ENCODE measurements around the gene ZPBP2.
"Not testable (repeated sequence)": the region's sequence is repeated elsewhere in the genome, so short reads cannot be mapped to it uniquely, and the experiment has no call there.

Gene ZPBP2

GRCh38 chr17:39841134-39841683 is 26.8 kb upstream of the ZPBP2 start:
- no peak for TF ChIP-seq ZNF274 (IDR thresholded peaks at IDR 0.05; ENCODE audit: low read depth, low read length)

GRCh38 chr17:39845052-39845846 is 22.8 kb upstream of the ZPBP2 start:
- TF ChIP-seq ZNF274 (IDR thresholded peaks at IDR 0.05; ENCODE audit: low read depth, low read length), result no peak

More at GRCh38 chr17:39841134-39841683, 26.8 kb upstream of the ZPBP2 start:
- H3K4me3 ChIP-seq (ENCODE audit: low read length), result no peak overlapping the region

GRCh38 chr17:39846205-39846604 is 21.8 kb upstream of the ZPBP2 start:
- TF ChIP-seq ZNF274 (IDR thresholded peaks at IDR 0.05; ENCODE audit: low read depth, low read length), result no peak
- no peak overlapping the region for H3K4me3 ChIP-seq (ENCODE audit: low read length)

More at GRCh38 chr17:39845052-39845846, 22.8 kb upstream of the ZPBP2 start:
- no peak overlapping the region for H3K4me3 ChIP-seq (ENCODE audit: low read length)

GRCh38 chr17:39848600-39848999 is 19.4 kb upstream of the ZPBP2 start:
- no peak overlapping the region; the same call in 1 of the 2 replicates for H3K4me3 ChIP-seq (ENCODE audit: low read length)

GRCh38 chr17:39850186-39850585 is 17.8 kb upstream of the ZPBP2 start:
- H3K4me3 ChIP-seq (ENCODE audit: low read length), result not testable (repeated sequence)

More at GRCh38 chr17:39848600-39848999, 19.4 kb upstream of the ZPBP2 start:
- no peak for TF ChIP-seq ZNF274 (IDR thresholded peaks at IDR 0.05; ENCODE audit: low read depth, low read length)

- TF ChIP-seq ZNF274 (IDR thresholded peaks at IDR 0.05; ENCODE audit: low read depth, low read length), result no peak
- peak overlapping the region; percentile 1; the same call in 1 of the 2 replicates for H3K4me3 ChIP-seq (ENCODE audit: low read length)
Observed at GRCh38 chr17:39852239-39852638, 15.8 kb upstream of the ZPBP2 start.

GRCh38 chr17:39854909-39855308 is 13.1 kb upstream of the ZPBP2 start:
- TF ChIP-seq ZNF274 (IDR thresholded peaks at IDR 0.05; ENCODE audit: low read depth, low read length), result no peak

GRCh38 chr17:39855911-39856649 is 11.9 kb upstream of the ZPBP2 start:
- not testable (repeated sequence) for H3K4me3 ChIP-seq (ENCODE audit: low read length)

More at GRCh38 chr17:39854909-39855308, 13.1 kb upstream of the ZPBP2 start:
- H3K4me3 ChIP-seq (ENCODE audit: low read length), result no peak overlapping the region

- H3K4me3 ChIP-seq (ENCODE audit: low read length), result peak overlapping the region; percentile 99
- TF ChIP-seq ZNF274 (IDR thresholded peaks at IDR 0.05; ENCODE audit: low read depth, low read length), result no peak
Observed at GRCh38 chr17:39861235-39861634, 6.8 kb upstream of the ZPBP2 start.

- H3K4me3 ChIP-seq (ENCODE audit: low read length), result peak overlapping the region; percentile 99
- TF ChIP-seq ZNF274 (IDR thresholded peaks at IDR 0.05; ENCODE audit: low read depth, low read length), result no peak
Observed at GRCh38 chr17:39863244-39863917, 4.6 kb upstream of the ZPBP2 start.

- TF ChIP-seq ZNF274 (IDR thresholded peaks at IDR 0.05; ENCODE audit: low read depth, low read length), result no peak
- H3K4me3 ChIP-seq (ENCODE audit: low read length), result peak within 1 kb of the TSS; percentile 99
Observed at GRCh38 chr17:39863918-39864746, 3.9 kb upstream of the ZPBP2 start, which contains the start of gene IKZF3. IKZF3 (minus strand) TSS chr17:39864312; CDS start chr17:39864126, 186 bp downstream.

GRCh38 chr17:39866013-39866730 is 1.8 kb upstream of the ZPBP2 start:
- peak overlapping the region; percentile 39; the same call in 1 of the 2 replicates for H3K4me3 ChIP-seq (ENCODE audit: low read length)
- no peak for TF ChIP-seq ZNF274 (IDR thresholded peaks at IDR 0.05; ENCODE audit: low read depth, low read length)

All from GM08714 (cell line).